C4-2B (cell line): ENCODE results near the gene OIT3.

Experiments
- ZFX ChIP-seq: fragments of 450-650 bp; IDR thresholded peaks from 2 replicates; pipeline ENCODE4 v1.6.1; 2017
- TF ChIP-seq, protein P1 (sequence below): fragments of 450-650 bp; conservative IDR thresholded peaks from 2 replicates; pipeline ENCODE4 v1.5.1; 2017; ENCODE audit warnings: mild to moderate bottlenecking

GRCh38 chr10:72862957-72863356 is 30.6 kb upstream of the OIT3 start:
- TF ChIP-seq, protein P1, sequence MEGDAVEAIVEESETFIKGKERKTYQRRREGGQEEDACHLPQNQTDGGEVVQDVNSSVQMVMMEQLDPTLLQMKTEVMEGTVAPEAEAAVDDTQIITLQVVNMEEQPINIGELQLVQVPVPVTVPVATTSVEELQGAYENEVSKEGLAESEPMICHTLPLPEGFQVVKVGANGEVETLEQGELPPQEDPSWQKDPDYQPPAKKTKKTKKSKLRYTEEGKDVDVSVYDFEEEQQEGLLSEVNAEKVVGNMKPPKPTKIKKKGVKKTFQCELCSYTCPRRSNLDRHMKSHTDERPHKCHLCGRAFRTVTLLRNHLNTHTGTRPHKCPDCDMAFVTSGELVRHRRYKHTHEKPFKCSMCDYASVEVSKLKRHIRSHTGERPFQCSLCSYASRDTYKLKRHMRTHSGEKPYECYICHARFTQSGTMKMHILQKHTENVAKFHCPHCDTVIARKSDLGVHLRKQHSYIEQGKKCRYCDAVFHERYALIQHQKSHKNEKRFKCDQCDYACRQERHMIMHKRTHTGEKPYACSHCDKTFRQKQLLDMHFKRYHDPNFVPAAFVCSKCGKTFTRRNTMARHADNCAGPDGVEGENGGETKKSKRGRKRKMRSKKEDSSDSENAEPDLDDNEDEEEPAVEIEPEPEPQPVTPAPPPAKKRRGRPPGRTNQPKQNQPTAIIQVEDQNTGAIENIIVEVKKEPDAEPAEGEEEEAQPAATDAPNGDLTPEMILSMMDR: no peak
- no peak for TF ChIP-seq ZFX
